Right cardiac atrium (tissue), 5 donors: ENCODE measurements around the gene FST. TPM values are rescaled to one million over a fixed set of nuclear protein-coding genes. Genes with fewer than 3 reads are reported as not detected.

Source experiments
- ATAC-seq, 2 donors: fragments of 200-7000 bp; cut with Tn5 transposase; one replicate each; pipeline versions ENCODE4 v1.8.0 to v1.9.1; 2020; ENCODE audit warnings: moderate library complexity in 2 of 2, mild to moderate bottlenecking in 1 of 2
- DNase-seq, 3 donors: peaks; one replicate each; pipeline ENCODE4 v3.0.0-alpha.2; 2020
- H3K27ac ChIP-seq: one replicate; pipeline ENCODE4 v1.5.1; 2013; ENCODE audit warnings: mild to moderate bottlenecking, low read length, control low read depth, moderate library complexity
- H3K27me3 ChIP-seq: one replicate; pipeline ENCODE4 v1.6.1; 2013; ENCODE audit not compliant: control insufficient read depth, insufficient read depth
- H3K4me1 ChIP-seq: one replicate; pipeline ENCODE4 v1.6.1; 2013; ENCODE audit warnings: low read length; ENCODE audit not compliant: control insufficient read depth, insufficient read depth
- H3K4me3 ChIP-seq: one replicate; pipeline ENCODE4 v1.5.1; 2013; ENCODE audit warnings: low read length, control low read depth
- H3K9me3 ChIP-seq: one replicate; pipeline ENCODE4 v1.6.1; 2013; ENCODE audit warnings: low read length; ENCODE audit not compliant: control insufficient read depth
- whole genome bisulfite sequencing: extraction: QIAGEN DNeasy Blood & Tissue Kit; methylation state at CpG from one replicate; pipeline ENCODE4 v1.1.7; 2013; 5-methylcytosine and 5-hydroxymethylcytosine counted together
- intact Hi-C, 4 donors: fragments of 100-400 bp; cut with DNase I; formaldehyde crosslinking; loops; one replicate each; pipeline versions ENCODE4 v1.11.0 to v1.14.0; 2022 to 2023
- polyA plus RNA-seq: library from polyadenylated mRNA; stranded (reverse); fragments of 200-250 nt; gene quantifications from one replicate; pipeline ENCODE4 v1.2.3, GENCODE V29; 2013
- total RNA-seq, 4 donors: library from RNA; stranded (reverse); fragmentation: NEBNext Ultra II Directional; extraction: Animal tissue kit (Norgen Biotek cat#: 25700); gene quantifications; one replicate each; pipeline ENCODE4 v1.2.1, GENCODE V29; 2021
- donor health status: healthy with polysubstance abuse.
- donor health status: DM: no; HTN: yes; CAD: no.
- donor health status: DM: no; HTN: no; CAD: no.
- donor health status: DM: no; HTN: yes; CAD: no; lungs with severe emphysema.
- donor health status: DM: yes; HTN: yes; CAD: no.

FST gene
- total and polyA plus RNA-seq, 5 donors, result 2.3 to 7.1 (median 3.8) TPM

GRCh38 chr5:53448851-53449250 is 31.6 kb upstream of the FST start:
- no peaks in the 10 kb centered on the region for H3K4me1 ChIP-seq
- intact Hi-C loops, result no loop called here
- no peak for DNase-seq
- no peak overlapping the region for H3K27ac ChIP-seq
- no peaks in the 10 kb centered on the region for H3K9me3 ChIP-seq
- no peaks in the 10 kb centered on the region for H3K27me3 ChIP-seq
- H3K4me3 ChIP-seq, result no peak overlapping the region
- no peak for ATAC-seq
- WGBS, result 94% methylated on average over 1 of the region's 1 CpG

DNA sequence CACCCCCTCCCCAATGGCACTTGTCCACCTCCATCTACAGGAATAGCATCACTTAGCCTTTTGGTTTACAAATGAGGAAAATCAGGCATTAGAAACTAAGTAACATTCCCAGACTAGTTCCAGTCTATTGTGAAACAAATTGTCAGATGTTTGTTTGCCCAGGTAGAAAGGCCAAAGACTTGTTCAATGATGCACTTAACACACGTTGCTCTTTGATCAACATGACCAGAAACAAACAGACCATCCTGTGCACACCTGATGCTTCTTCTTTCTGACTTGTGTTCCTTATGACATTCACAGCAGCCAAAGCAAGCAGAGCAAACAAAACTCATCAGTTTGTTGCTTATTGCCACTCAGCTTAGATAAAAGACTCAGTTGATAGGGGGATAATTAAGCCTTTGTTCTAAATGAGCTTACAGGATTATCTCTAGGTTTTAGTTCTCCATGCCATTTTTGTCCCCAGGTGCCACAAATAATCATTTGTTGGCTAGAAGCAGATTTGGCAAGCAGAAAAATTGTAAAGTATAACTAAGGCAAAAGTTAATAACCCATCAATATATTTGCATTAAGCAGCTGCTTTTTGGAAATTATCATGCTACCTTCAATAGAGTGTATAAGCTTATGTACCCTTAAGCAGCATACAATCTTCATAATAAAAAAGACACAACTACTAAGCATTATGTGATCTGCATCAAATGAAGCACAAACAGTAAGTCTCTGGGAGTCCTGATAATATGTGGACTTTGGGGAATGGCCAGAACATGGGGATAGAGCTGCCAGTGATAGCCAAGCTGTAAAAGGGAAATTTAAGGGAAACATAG is 26.3 kb upstream of the FST start:
- H3K4me1 ChIP-seq, result no peaks in the 10 kb centered on the region
- no peaks in the 10 kb centered on the region for H3K27me3 ChIP-seq
- DNase-seq (no peak), ATAC-seq (no peak)
- WGBS, result 56% methylated on average over 1 of the region's 1 CpG
- intact Hi-C loops, result no loop called here
- no peak overlapping the region for H3K27ac ChIP-seq
- no peaks in the 10 kb centered on the region for H3K9me3 ChIP-seq
- no peak overlapping the region for H3K4me3 ChIP-seq

GRCh38 chr5:53454719-53455000 is 25.8 kb upstream of the FST start:
- H3K27ac ChIP-seq, result no peak overlapping the region
- no peaks in the 10 kb centered on the region for H3K4me1 ChIP-seq
- DNase-seq, result no peak
- 59% methylated on average over 1 of the region's 1 CpG for WGBS
- ATAC-seq, result no peak
- no peaks in the 10 kb centered on the region for H3K27me3 ChIP-seq
- H3K9me3 ChIP-seq, result no peaks in the 10 kb centered on the region
- intact Hi-C loops, result no loop called here
- H3K4me3 ChIP-seq, result no peak overlapping the region

DNA sequence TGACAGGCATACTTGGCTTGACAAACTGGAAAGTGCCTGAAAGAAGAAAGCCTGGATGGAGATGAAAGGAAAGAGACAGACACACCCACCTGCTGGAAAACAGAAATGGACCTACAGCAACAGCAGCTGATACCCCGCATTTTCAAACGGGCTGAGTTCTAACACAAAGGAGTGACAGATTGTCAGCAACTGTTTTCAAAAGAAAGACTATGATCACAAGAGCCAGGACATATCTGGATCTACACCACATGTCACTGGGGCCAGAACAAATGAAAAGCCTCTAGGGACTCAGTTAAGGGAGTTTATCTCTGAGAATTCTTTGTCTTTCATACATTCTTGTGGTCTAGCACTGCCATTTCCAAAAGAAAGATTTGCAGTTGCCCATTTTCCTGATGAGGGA is 24.1 kb upstream of the FST start:
- Histone ChIP-seq H3K9me3 (no peaks in the 10 kb centered on the region), H3K4me1 (no peaks in the 10 kb centered on the region), H3K27ac (no peak overlapping the region), H3K4me3 (no peak overlapping the region), H3K27me3 (no peaks in the 10 kb centered on the region)
- WGBS, result 45% methylated on average over 2 of the region's 2 CpGs
- no peak for ATAC-seq
- DNase-seq, result no peak
- intact Hi-C loops, result no loop called here

DNA sequence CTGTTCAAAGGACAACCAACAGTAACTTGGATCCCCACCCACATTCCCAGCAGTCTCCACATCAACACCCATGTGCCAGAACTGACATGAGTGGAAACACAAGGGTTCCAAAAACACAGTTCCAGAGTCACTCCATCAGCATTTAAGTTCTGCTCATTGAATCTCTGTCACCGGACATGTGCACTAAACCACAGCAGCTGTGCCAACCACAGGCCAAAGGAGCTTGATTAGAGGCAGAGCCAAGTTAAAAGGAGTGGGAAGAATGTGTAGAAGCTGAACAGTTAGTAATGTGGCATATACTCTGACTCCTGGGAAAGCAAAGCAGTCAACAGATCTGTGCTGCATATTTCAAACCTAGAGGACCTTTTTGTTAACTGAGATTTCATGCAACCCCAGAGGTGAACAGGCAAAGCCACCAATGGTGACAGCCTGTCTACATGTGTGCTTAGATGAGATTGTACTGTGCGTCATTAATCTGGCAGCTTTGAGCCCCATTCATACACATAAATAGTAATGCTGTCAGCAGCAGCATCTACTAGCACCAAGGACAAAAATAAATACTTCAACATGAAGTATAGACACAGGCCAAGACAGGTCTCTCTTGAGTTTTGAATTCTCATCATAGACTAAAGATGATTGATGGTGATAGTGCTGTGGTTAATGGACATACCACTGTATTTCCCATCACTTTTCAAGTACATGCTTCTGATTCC is 16.4 kb upstream of the FST start:
- ATAC-seq (peak; percentile 68 to 77), DNase-seq (no peak)
- intact Hi-C loops, result no loop called here
- no peak overlapping the region for H3K4me3 ChIP-seq
- 55% methylated on average over 2 of the region's 2 CpGs for WGBS
- H3K27ac ChIP-seq, result no peak overlapping the region
- H3K4me1 ChIP-seq, result no peaks in the 10 kb centered on the region
- no peaks in the 10 kb centered on the region for H3K9me3 ChIP-seq
- H3K27me3 ChIP-seq, result no peaks in the 10 kb centered on the region

DNA sequence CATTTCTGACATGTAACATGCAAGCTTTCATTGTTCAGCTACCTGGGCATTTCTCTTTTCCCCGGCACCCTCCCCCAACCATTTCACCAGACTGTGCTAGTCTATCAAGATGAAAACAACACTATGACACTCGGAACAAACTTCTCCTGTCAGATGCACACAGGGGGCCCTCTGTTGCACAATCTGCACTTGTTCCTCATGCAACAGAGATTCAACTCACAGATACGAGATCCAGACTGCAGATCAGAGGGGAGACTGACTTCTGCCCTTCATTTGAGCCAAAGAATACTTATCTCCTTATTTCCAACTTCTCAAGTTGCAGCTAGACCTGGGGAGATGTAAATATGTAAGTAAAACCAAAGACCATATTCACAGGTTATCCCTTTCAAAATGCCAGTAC is 15.7 kb upstream of the FST start:
- intact Hi-C loops, result no loop called here
- H3K27ac ChIP-seq, result no peak overlapping the region
- ATAC-seq (no peak), DNase-seq (no peak)
- no peaks in the 10 kb centered on the region for H3K4me1 ChIP-seq
- no peaks in the 10 kb centered on the region for H3K9me3 ChIP-seq
- no peak overlapping the region for H3K4me3 ChIP-seq
- 56% methylated on average over 3 of the region's 3 CpGs for WGBS
- no peaks in the 10 kb centered on the region for H3K27me3 ChIP-seq

- H3K9me3 ChIP-seq, result no peaks in the 10 kb centered on the region
- no peaks in the 10 kb centered on the region for H3K4me1 ChIP-seq
- no peak for ATAC-seq
- DNase-seq, result no peak
- no peak overlapping the region for H3K27ac ChIP-seq
- no peak overlapping the region for H3K4me3 ChIP-seq
- no peaks in the 10 kb centered on the region for H3K27me3 ChIP-seq
- 70% methylated on average over 2 of the region's 2 CpGs for WGBS
- intact Hi-C loops, result loop anchor here in 1 of 4 donors (10.0 kb wide), 1 partner anchor 755 kb away; no protein-coding TSS in a partner anchor
Observed at GRCh38 chr5:53469946-53470687, 10.3 kb upstream of the FST start.

GRCh38 chr5:53472279-53472678 is 8.2 kb upstream of the FST start:
- no peak overlapping the region for H3K4me3 ChIP-seq
- DNase-seq, result no peak
- H3K27ac ChIP-seq, result no peak overlapping the region
- intact Hi-C loops, result loop anchor here in 1 of 4 donors (10.0 kb wide), 1 partner anchor 753 kb away; no protein-coding TSS in a partner anchor
- H3K4me1 ChIP-seq, result no peaks in the 10 kb centered on the region
- no peaks in the 10 kb centered on the region for H3K9me3 ChIP-seq
- no peaks in the 10 kb centered on the region for H3K27me3 ChIP-seq
- WGBS, result 58% methylated on average over 1 of the region's 1 CpG
- ATAC-seq, result no peak

DNA sequence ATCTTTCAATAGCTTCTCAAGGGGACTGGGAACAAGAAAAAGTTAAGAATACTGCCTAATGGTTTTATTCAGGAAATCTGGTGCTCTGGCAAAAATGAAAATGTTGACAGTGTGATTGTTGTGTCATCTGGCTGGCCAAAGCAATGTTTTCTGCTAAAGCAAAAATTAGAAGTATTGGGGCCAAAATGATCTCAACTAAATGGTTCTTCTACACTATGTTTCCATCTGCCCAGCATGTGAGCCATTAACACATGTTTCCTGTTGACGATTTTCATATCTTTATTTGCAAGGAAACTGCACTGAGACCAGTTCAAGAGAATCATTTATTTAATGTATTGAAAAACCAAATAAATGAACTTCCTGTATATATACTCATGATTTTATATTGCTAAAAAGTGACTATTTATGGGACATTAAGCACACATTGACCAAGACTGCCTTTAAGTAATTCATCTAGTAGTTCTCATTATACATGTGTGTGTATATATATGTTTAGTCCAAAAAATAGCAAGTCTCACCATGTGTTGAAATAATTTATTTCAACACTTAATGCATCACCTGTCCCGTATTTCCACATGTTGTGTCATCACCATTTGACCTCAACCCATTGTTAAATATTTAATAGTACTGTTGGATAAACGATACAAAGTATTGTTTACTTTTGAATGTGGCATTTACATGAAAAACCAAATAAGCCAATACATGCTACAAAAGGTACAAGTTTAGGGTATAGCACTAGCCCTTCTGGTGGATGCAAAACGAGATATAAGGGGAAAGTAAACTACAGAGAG is 7.5 kb upstream of the FST start:
- ATAC-seq, result peak in 1 of 2 donors; percentile 62
- no peaks in the 10 kb centered on the region for H3K9me3 ChIP-seq
- H3K27ac ChIP-seq, result no peak overlapping the region
- H3K4me3 ChIP-seq, result no peak overlapping the region
- no peak for DNase-seq
- H3K27me3 ChIP-seq, result no peaks in the 10 kb centered on the region
- WGBS, result 63% methylated on average over 4 of the region's 4 CpGs
- intact Hi-C loops, result loop anchor here in 1 of 4 donors (10.0 kb wide), 1 partner anchor 752 kb away; no protein-coding TSS in a partner anchor
- H3K4me1 ChIP-seq, result no peaks in the 10 kb centered on the region

GRCh38 chr5:53473633-53474032 is 6.8 kb upstream of the FST start:
- no peak overlapping the region for H3K4me3 ChIP-seq
- ATAC-seq, result no peak
- H3K27ac ChIP-seq, result no peak overlapping the region
- no peaks in the 10 kb centered on the region for H3K9me3 ChIP-seq
- intact Hi-C loops, result loop anchor here in 1 of 4 donors (10.0 kb wide), 1 partner anchor 751 kb away; no protein-coding TSS in a partner anchor
- DNase-seq, result no peak
- no peaks in the 10 kb centered on the region for H3K4me1 ChIP-seq
- no peaks in the 10 kb centered on the region for H3K27me3 ChIP-seq
